ENCODE results near the gene TAMM41.

- TF ChIP-seq CTCF (IDR thresholded peaks at IDR 0.05) (no peak), POLR2A (IDR thresholded peaks at IDR 0.05) (no peak)
Measured at GRCh38 chr3:11805716-11806115, 41.0 kb downstream of the TAMM41 start.

All from breast epithelium (tissue), 3 donors.